Measurements from ENCODE around the gene RNF13. TPM values are rescaled to one million over a fixed set of nuclear protein-coding genes. Genes with fewer than 3 reads are reported as not detected.

Gene RNF13
- total RNA-seq, 1 experiment from 2014 or later = 108 TPM

DNA sequence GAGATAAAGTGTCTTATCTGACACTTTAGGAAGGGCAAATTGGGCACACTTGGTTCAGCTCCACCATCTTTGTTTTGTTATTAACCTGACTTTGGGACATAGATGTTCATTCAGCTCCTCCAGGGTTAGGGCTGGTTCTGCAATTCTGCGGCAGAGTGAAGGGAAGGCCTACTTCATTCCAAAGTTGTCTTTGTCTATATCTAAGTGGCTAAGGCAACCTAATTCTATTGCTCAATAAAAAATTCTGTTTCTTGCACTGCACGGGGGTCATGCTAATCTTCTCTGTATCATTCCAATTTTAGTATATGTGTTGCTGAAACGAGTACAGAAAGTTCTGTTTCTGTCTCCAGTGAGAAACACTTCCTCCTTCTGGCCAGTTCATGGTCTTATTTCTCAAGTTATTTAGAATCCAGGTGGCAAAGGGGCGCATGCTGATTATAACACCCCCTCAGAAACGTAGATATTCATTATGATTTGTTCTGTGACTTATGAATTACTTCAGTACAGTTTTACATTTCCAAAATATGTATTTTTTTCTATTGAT is 104.2 kb downstream of the RNF13 start:
- no peaks in the 10 kb centered on the region for H3K9me3 Mint-ChIP-seq (ENCODE audit: low read depth, unreplicated experiment)
- no peak overlapping the region for H3K27ac Mint-ChIP-seq (ENCODE audit: unreplicated experiment)
- no peak for DNase-seq
- no peaks in the 10 kb centered on the region for H3K4me1 Mint-ChIP-seq (ENCODE audit: low read depth, unreplicated experiment)
- TF ChIP-seq CTCF (IDR thresholded peaks at IDR 0.05; ENCODE audit: unreplicated experiment) = no peak
- intact Hi-C loops (cut with micrococcal nuclease; ENCODE audit: unreplicated experiment) = no loop called here
- CTCF ChIA-PET = no interaction called here
- BruUV-seq (replicated peaks) = no TSS peak
- no peaks in the 10 kb centered on the region for H3K27me3 Mint-ChIP-seq (ENCODE audit: unreplicated experiment)
- H3K4me3 Mint-ChIP-seq (ENCODE audit: low read depth, unreplicated experiment) = no peak overlapping the region
- H3K36me3 Mint-ChIP-seq (ENCODE audit: insufficient read depth, unreplicated experiment) = peaks cover 13% of the 10 kb centered on the region

DNA sequence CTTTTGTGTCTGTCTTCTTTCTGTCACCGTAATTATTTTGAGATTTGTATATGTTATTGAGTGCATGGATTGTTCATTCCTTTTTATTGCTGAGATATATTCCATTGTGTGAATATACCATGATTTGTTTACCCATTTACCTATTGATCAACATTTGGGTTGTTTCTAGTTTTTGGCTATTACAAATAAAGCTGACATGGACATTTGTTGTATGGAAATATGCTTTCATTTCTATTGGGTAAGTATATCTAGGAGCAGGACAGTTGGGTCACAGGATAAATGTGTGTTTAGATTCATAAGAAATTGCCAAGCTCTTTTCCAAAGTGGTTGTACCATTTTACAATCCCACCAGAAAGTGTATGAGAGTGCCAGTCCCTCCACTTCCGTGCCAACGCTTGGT is 106.5 kb downstream of the RNF13 start:
- CTCF ChIA-PET = interaction anchor here (0.6 to 1.2 kb wide), 2 partner anchors 13 to 40 kb away, joined by 3 to 4 read pairs; no protein-coding TSS in a partner anchor
- Mint-ChIP-seq H3K4me3 (ENCODE audit: low read depth, unreplicated experiment) (no peak overlapping the region), H3K4me1 (ENCODE audit: low read depth, unreplicated experiment) (no peaks in the 10 kb centered on the region), H3K27me3 (ENCODE audit: unreplicated experiment) (no peaks in the 10 kb centered on the region), H3K36me3 (ENCODE audit: insufficient read depth, unreplicated experiment) (peaks cover 10% of the 10 kb centered on the region), H3K27ac (ENCODE audit: unreplicated experiment) (no peak overlapping the region), H3K9me3 (ENCODE audit: low read depth, unreplicated experiment) (no peaks in the 10 kb centered on the region)
- no peak for TF ChIP-seq CTCF (IDR thresholded peaks at IDR 0.05; ENCODE audit: unreplicated experiment)
- no TSS peak for BruUV-seq (replicated peaks)
- no peak for DNase-seq
- intact Hi-C loops (cut with micrococcal nuclease; ENCODE audit: unreplicated experiment) = no loop called here

DNA sequence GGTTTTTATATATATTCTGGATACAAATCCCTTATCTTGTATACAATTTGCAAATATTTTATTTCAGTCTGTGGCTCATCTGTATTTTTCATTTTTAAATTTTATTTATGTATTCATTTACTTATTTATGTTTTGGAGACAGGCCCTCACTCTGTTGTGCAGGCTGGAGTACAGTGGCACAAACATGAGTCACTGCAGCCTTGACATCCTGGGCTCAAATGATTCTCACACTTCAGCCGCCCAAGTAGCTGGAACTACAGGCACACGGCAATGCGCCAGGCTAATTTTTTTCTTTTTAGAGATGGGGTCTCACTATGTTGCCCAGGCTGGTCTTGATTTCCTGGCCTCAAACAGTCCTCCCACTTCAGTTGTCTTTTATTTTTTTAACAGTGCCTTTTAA is 107.1 kb downstream of the RNF13 start:
- no peaks in the 10 kb centered on the region for H3K27me3 Mint-ChIP-seq (ENCODE audit: unreplicated experiment)
- H3K4me3 Mint-ChIP-seq (ENCODE audit: low read depth, unreplicated experiment) = no peak overlapping the region
- H3K4me1 Mint-ChIP-seq (ENCODE audit: low read depth, unreplicated experiment) = no peaks in the 10 kb centered on the region
- no peak overlapping the region for H3K27ac Mint-ChIP-seq (ENCODE audit: unreplicated experiment)
- H3K36me3 Mint-ChIP-seq (ENCODE audit: insufficient read depth, unreplicated experiment) = peaks cover 10% of the 10 kb centered on the region
- CTCF ChIA-PET = interaction anchor here (0.6 kb wide), 1 partner anchor 14 kb away, joined by 4 read pairs; no protein-coding TSS in a partner anchor
- H3K9me3 Mint-ChIP-seq (ENCODE audit: low read depth, unreplicated experiment) = no peaks in the 10 kb centered on the region
- TF ChIP-seq CTCF (IDR thresholded peaks at IDR 0.05; ENCODE audit: unreplicated experiment) = no peak
- intact Hi-C loops (cut with micrococcal nuclease; ENCODE audit: unreplicated experiment) = no loop called here
- no TSS peak for BruUV-seq (replicated peaks)
- no peak for DNase-seq

- Mint-ChIP-seq H3K4me1 (ENCODE audit: low read depth, unreplicated experiment) (no peaks in the 10 kb centered on the region), H3K4me3 (ENCODE audit: low read depth, unreplicated experiment) (no peak overlapping the region), H3K36me3 (ENCODE audit: insufficient read depth, unreplicated experiment) (peaks cover 14% of the 10 kb centered on the region), H3K9me3 (ENCODE audit: low read depth, unreplicated experiment) (peaks cover 6% of the 10 kb centered on the region), H3K27ac (ENCODE audit: unreplicated experiment) (no peak overlapping the region), H3K27me3 (ENCODE audit: unreplicated experiment) (no peaks in the 10 kb centered on the region)
- BruUV-seq (replicated peaks) = no TSS peak
- no peak for DNase-seq
- CTCF ChIA-PET = no interaction called here
- intact Hi-C loops (cut with micrococcal nuclease; ENCODE audit: unreplicated experiment) = no loop called here
- no peak for TF ChIP-seq CTCF (IDR thresholded peaks at IDR 0.05; ENCODE audit: unreplicated experiment)
Observed at GRCh38 chr3:149933008-149933407, 120.0 kb downstream of the RNF13 start.
